ENCODE measurements around the gene RAPGEF1. TPM values are rescaled to one million over a fixed set of nuclear protein-coding genes. Genes with fewer than 3 reads are reported as not detected.

Gene RAPGEF1
- total and polyA plus RNA-seq, 2 experiments from 2014 or later = 26.2 to 29.7 TPM

GRCh38 chr9:131583836-131584555, 155.9 kb downstream of the RAPGEF1 start:
- H3K9me3 ChIP-seq (ENCODE audit: low read depth) = no peaks in the 10 kb centered on the region

GRCh38 chr9:131583337-131583645, 156.6 kb downstream of the RAPGEF1 start:
- no peaks in the 10 kb centered on the region for H4K20me1 ChIP-seq (ENCODE audit: insufficient read depth, poor library complexity, severe bottlenecking)
- H3K4me2 ChIP-seq = no peak overlapping the region
- H2AFZ ChIP-seq = no peak overlapping the region
- H3K9me3 ChIP-seq (ENCODE audit: low read depth) = no peaks in the 10 kb centered on the region
- no peaks in the 10 kb centered on the region for H3K27me3 ChIP-seq
- WGBS (ENCODE audit: low lambda C conversion rate, missing lambda C conversion rate) = 91% methylated on average over 5 of the region's 5 CpGs
- no peaks in the 10 kb centered on the region for H3K36me3 ChIP-seq (replicated peaks; ENCODE audit: insufficient read depth, low read depth)
- no peak for TF ChIP-seq CTCF (IDR thresholded peaks at IDR 0.05; ENCODE audit: poor library complexity)
- no peak for TF ChIP-seq EZH2phosphoT487 (IDR thresholded peaks at IDR 0.05; ENCODE audit: low read depth, severe bottlenecking, unreplicated experiment)
- no peak for TF ChIP-seq EZH2 (IDR thresholded peaks at IDR 0.05; ENCODE audit: borderline replicate concordance)
- no peak overlapping the region for H3K4me3 ChIP-seq
- H3K4me1 ChIP-seq (ENCODE audit: insufficient read depth) = no peaks in the 10 kb centered on the region
- H3K79me2 ChIP-seq = no peaks in the 10 kb centered on the region
- H3K9me2 ChIP-seq (replicated peaks; ENCODE audit: insufficient read depth) = no peaks in the 10 kb centered on the region
- no peak for DNase-seq (ENCODE audit: low spot score)
- H3K27ac ChIP-seq = no peak overlapping the region

More at GRCh38 chr9:131583836-131584555, 155.9 kb downstream of the RAPGEF1 start:
- Histone ChIP-seq H2AFZ (no peak overlapping the region), H3K4me3 (no peak overlapping the region), H3K4me2 (no peak overlapping the region), H3K9me2 (replicated peaks; ENCODE audit: insufficient read depth) (no peaks in the 10 kb centered on the region), H4K20me1 (ENCODE audit: insufficient read depth, poor library complexity, severe bottlenecking) (no peaks in the 10 kb centered on the region), H3K27ac (no peak overlapping the region), H3K27me3 (no peaks in the 10 kb centered on the region), H3K36me3 (replicated peaks; ENCODE audit: insufficient read depth, low read depth) (no peaks in the 10 kb centered on the region), H3K79me2 (no peaks in the 10 kb centered on the region), H3K4me1 (ENCODE audit: insufficient read depth) (no peaks in the 10 kb centered on the region)
- 96% methylated on average over 21 of the region's 27 CpGs for WGBS (ENCODE audit: low lambda C conversion rate, missing lambda C conversion rate)
- TF ChIP-seq CTCF (IDR thresholded peaks at IDR 0.05; ENCODE audit: poor library complexity) (no peak), EZH2phosphoT487 (IDR thresholded peaks at IDR 0.05; ENCODE audit: low read depth, severe bottlenecking, unreplicated experiment) (no peak)
- no peak for DNase-seq (ENCODE audit: low spot score)

- no peaks in the 10 kb centered on the region for H3K9me2 ChIP-seq (replicated peaks; ENCODE audit: insufficient read depth)
- WGBS (ENCODE audit: low lambda C conversion rate, missing lambda C conversion rate) = 94% methylated on average over 27 of the region's 27 CpGs
- no peaks in the 10 kb centered on the region for H4K20me1 ChIP-seq (ENCODE audit: insufficient read depth, poor library complexity, severe bottlenecking)
- H3K79me2 ChIP-seq = no peaks in the 10 kb centered on the region
- no peak overlapping the region for H2AFZ ChIP-seq
- TF ChIP-seq EZH2 (IDR thresholded peaks at IDR 0.05; ENCODE audit: borderline replicate concordance) (no peak), CTCF (IDR thresholded peaks at IDR 0.05; ENCODE audit: poor library complexity) (no peak), EZH2phosphoT487 (IDR thresholded peaks at IDR 0.05; ENCODE audit: low read depth, severe bottlenecking, unreplicated experiment) (no peak)
- H3K4me3 ChIP-seq = no peak overlapping the region
- H3K4me2 ChIP-seq = no peak overlapping the region
- no peak for DNase-seq (ENCODE audit: low spot score)
- no peak overlapping the region for H3K27ac ChIP-seq
- no peaks in the 10 kb centered on the region for H3K9me3 ChIP-seq (ENCODE audit: low read depth)
- no peaks in the 10 kb centered on the region for H3K27me3 ChIP-seq
- no peaks in the 10 kb centered on the region for H3K36me3 ChIP-seq (replicated peaks; ENCODE audit: insufficient read depth, low read depth)
- H3K4me1 ChIP-seq (ENCODE audit: insufficient read depth) = no peaks in the 10 kb centered on the region
Observed at GRCh38 chr9:131582466-131583336, 157.2 kb downstream of the RAPGEF1 start.

Measured in hepatocyte (in vitro differentiated cells).